Breast epithelium (tissue), 3 donors: ENCODE data around the gene TGFBR3.

ENCODE experiments used
- CTCF ChIP-seq, 3 donors: fragments of 450-650 bp; IDR thresholded peaks; one replicate each; pipeline ENCODE4 v1.5.1; 2016 to 2017; ENCODE audit warnings: antibody characterized with exemption in 3 of 3, mild to moderate bottlenecking in 3 of 3, moderate library complexity in 3 of 3
- POLR2A ChIP-seq: fragments of 450-650 bp; IDR thresholded peaks from one replicate; pipeline ENCODE4 v1.6.1; 2016; ENCODE audit warnings: antibody characterized with exemption, mild to moderate bottlenecking, moderate library complexity

DNA sequence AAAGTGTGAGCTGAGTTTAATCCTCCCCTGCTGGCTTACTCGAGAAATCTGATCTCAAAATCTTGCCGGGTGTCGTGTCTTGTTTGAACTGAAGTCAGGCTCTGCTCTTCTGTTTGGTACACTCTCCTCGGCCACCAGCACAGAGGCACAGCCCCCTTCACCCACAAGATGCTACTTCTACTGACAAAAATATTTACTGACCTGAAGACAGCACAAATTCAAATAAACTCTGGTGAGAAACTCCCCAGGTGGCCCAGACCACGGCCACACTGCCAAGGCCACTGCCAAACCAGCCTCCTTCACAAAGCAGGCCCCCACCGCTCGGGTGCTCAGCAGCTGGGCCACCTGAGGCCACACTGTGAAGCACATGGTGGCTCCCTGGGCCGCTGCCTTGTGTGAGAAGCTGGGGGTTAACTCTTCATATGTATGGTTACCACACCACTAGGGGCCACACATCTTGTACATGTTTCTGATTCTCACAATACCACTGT lies 80.6 kb downstream of the TGFBR3 start:
- TF ChIP-seq CTCF (IDR thresholded peaks at IDR 0.05) (no peak), POLR2A (no peak)
